OCI-LY1 (cell line): ENCODE data around the gene RBMS1.

Source experiments
- H2AFZ ChIP-seq: fragments of 200-600 bp; sonication (generic), shearing (Covaris generic); 2 replicates; pipeline ENCODE4 v1.6.0; 2014; ENCODE audit warnings: antibody characterized with exemption, mild to moderate bottlenecking, low read length
- H3F3A ChIP-seq: fragments of 200-600 bp; sonication (generic), shearing (Covaris generic); 2 replicates; pipeline ENCODE4 v1.6.0; 2014; ENCODE audit warnings: mild to moderate bottlenecking, antibody characterized with exemption, low read length, moderate library complexity; ENCODE audit not compliant: insufficient read depth
- H3K27ac ChIP-seq: fragments of 200-600 bp; sonication (generic); 2 replicates; pipeline ENCODE4 v1.5.1; 2014; ENCODE audit warnings: low read length, mixed run types, mild to moderate bottlenecking, low read depth; ENCODE audit not compliant: poor library complexity, severe bottlenecking
- H3K27me3 ChIP-seq: fragments of 200-600 bp; sonication (generic); 2 replicates; pipeline ENCODE4 v1.6.0; 2014; ENCODE audit warnings: antibody characterized with exemption, mild to moderate bottlenecking, low read length, moderate library complexity; ENCODE audit not compliant: insufficient read depth
- H3K36me3 ChIP-seq: fragments of 200-600 bp; sonication (generic); 2 replicates; pipeline ENCODE4 v1.6.1; 2014; ENCODE audit warnings: mild to moderate bottlenecking, antibody characterized with exemption, low read length, moderate library complexity, mixed read lengths; ENCODE audit not compliant: insufficient read depth
- H3K4me1 ChIP-seq: fragments of 200-600 bp; sonication (generic); 2 replicates; pipeline ENCODE4 v1.5.1; 2014; ENCODE audit warnings: mild to moderate bottlenecking, low read length, moderate library complexity; ENCODE audit not compliant: insufficient read depth, severe bottlenecking
- H3K4me2 ChIP-seq: fragments of 200-600 bp; sonication (generic), shearing (Covaris generic); 2 replicates; pipeline ENCODE4 v1.6.1; 2014; ENCODE audit warnings: low read length
- H3K4me3 ChIP-seq: fragments of 200-600 bp; sonication (generic); 2 replicates; pipeline ENCODE4 v1.5.1; 2014; ENCODE audit warnings: low read length, low read depth, mild to moderate bottlenecking, mixed read lengths; ENCODE audit not compliant: poor library complexity, severe bottlenecking
- H3K79me2 ChIP-seq: fragments of 200-600 bp; shearing (Covaris generic); 2 replicates; pipeline ENCODE4 v1.6.1; 2016; ENCODE audit warnings: mixed run types, low read length, mixed read lengths; ENCODE audit not compliant: insufficient read depth
- H3K9ac ChIP-seq: fragments of 200-600 bp; sonication (generic), shearing (Covaris generic); 2 replicates; pipeline ENCODE4 v1.6.1; 2014; ENCODE audit warnings: mild to moderate bottlenecking, low read length, mixed read lengths
- H3K9me2 ChIP-seq: fragments of 200-600 bp; sonication (generic), shearing (Covaris generic); 2 replicates; pipeline ENCODE4 v1.6.1; 2014; ENCODE audit warnings: low read depth, mild to moderate bottlenecking, low read length, mixed read lengths
- H3K9me3 ChIP-seq: fragments of 200-600 bp; shearing (Covaris generic); 2 replicates; pipeline ENCODE4 v1.6.1; 2014; ENCODE audit warnings: low read length, mixed read lengths
- H4K20me1 ChIP-seq: fragments of 200-600 bp; sonication (generic), shearing (Covaris generic); 2 replicates; pipeline ENCODE4 v1.6.0; 2016; ENCODE audit warnings: mild to moderate bottlenecking, low read length; ENCODE audit not compliant: insufficient read depth
- CTCF ChIP-seq: fragments of 200-600 bp; sonication (generic), shearing (Covaris generic); IDR thresholded peaks from 2 replicates; pipeline ENCODE4 v1.5.1; 2017; ENCODE audit warnings: mild to moderate bottlenecking, antibody characterized with exemption, low read length, moderate library complexity, mixed read lengths
- EZH2 ChIP-seq: fragments of 200-600 bp; sonication (generic), shearing (Covaris generic); IDR thresholded peaks from 2 replicates; pipeline ENCODE4 v1.8.0; 2017; ENCODE audit warnings: borderline replicate concordance, mixed run types, mild to moderate bottlenecking, antibody characterized with exemption, low read length, moderate library complexity, mixed read lengths

RBMS1 gene

GRCh38 chr2:160289126-160289525, 204.5 kb downstream of the RBMS1 start:
- no peaks in the 10 kb centered on the region for H3K9me3 ChIP-seq
- no peak overlapping the region for H3K4me2 ChIP-seq
- H3K4me1 ChIP-seq = no peaks in the 10 kb centered on the region
- no peak overlapping the region for H3K4me3 ChIP-seq
- no peaks in the 10 kb centered on the region for H3K36me3 ChIP-seq
- no peaks in the 10 kb centered on the region for H4K20me1 ChIP-seq
- no peaks in the 10 kb centered on the region for H3K79me2 ChIP-seq
- H2AFZ ChIP-seq = no peak overlapping the region
- H3K27me3 ChIP-seq = no peaks in the 10 kb centered on the region
- no peak overlapping the region for H3K9ac ChIP-seq
- no peak for TF ChIP-seq EZH2
- no peak for TF ChIP-seq CTCF
- H3F3A ChIP-seq = no peaks in the 10 kb centered on the region
- no peaks in the 10 kb centered on the region for H3K9me2 ChIP-seq
- H3K27ac ChIP-seq = no peak overlapping the region

GRCh38 chr2:160288324-160288723, 205.3 kb downstream of the RBMS1 start:
- no peak overlapping the region for H3K4me2 ChIP-seq
- H3K9ac ChIP-seq = no peak overlapping the region
- H3K4me1 ChIP-seq = no peaks in the 10 kb centered on the region
- H3K9me2 ChIP-seq = no peaks in the 10 kb centered on the region
- no peaks in the 10 kb centered on the region for H3F3A ChIP-seq
- no peak overlapping the region for H3K27ac ChIP-seq
- no peaks in the 10 kb centered on the region for H3K27me3 ChIP-seq
- no peak overlapping the region for H2AFZ ChIP-seq
- no peaks in the 10 kb centered on the region for H3K79me2 ChIP-seq
- no peaks in the 10 kb centered on the region for H4K20me1 ChIP-seq
- H3K4me3 ChIP-seq = no peak overlapping the region
- no peaks in the 10 kb centered on the region for H3K36me3 ChIP-seq
- TF ChIP-seq EZH2 (no peak), CTCF (no peak)
- H3K9me3 ChIP-seq = no peaks in the 10 kb centered on the region

GRCh38 chr2:160287476-160287875, 206.1 kb downstream of the RBMS1 start:
- Histone ChIP-seq H3K79me2 (no peaks in the 10 kb centered on the region), H3K9me2 (no peaks in the 10 kb centered on the region), H3K4me2 (no peak overlapping the region), H4K20me1 (no peaks in the 10 kb centered on the region), H3K36me3 (no peaks in the 10 kb centered on the region), H3K27me3 (no peaks in the 10 kb centered on the region), H2AFZ (no peak overlapping the region), H3K4me1 (no peaks in the 10 kb centered on the region), H3K4me3 (no peak overlapping the region), H3F3A (no peaks in the 10 kb centered on the region), H3K9me3 (no peaks in the 10 kb centered on the region), H3K9ac (no peak overlapping the region), H3K27ac (no peak overlapping the region)
- TF ChIP-seq CTCF (no peak), EZH2 (no peak)
